Stromal cell of bone marrow (primary cell): ENCODE data around the gene RXRB.

ENCODE experiments used
- DNase-seq: peaks from one replicate; pipeline ENCODE4 v3.0.0-alpha.2; 2012; ENCODE audit warnings: low read depth

RXRB gene

DNA sequence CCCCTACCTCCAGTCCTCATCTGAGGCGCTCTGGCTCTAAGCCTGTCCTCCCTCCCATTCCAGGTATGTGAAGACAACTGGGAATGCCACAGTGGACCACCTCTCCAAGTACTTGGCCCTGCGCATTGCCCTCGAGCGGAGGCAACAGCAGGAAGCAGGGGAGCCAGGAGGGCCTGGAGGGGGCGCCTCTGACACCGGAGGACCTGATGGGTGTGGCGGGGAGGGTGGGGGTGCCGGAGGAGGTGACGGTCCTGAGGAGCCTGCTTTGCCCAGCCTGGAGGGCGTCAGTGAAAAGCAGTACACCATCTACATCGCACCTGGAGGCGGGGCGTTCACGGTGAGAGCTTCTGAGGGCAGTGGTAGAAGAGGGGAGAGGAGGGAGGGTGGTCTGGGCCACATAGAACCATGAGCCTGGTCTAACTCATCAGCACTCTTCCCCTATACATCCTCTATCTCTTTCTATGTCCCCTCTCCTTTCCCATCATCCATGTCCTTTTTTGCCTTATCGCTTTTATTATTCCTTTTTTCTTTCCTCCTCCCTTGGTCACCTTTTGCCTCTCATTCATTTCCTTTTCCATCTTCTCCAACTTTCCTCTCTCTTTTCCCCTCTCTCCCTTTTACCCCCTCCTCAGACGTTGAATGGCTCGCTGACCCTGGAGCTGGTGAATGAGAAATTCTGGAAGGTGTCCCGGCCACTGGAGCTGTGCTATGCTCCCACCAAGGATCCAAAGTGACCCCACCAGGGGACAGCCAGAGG, 11.4 kb upstream of the RXRB start:
- DNase-seq, result no peak

GRCh38 chr6:33211136-33211535, 10.7 kb upstream of the RXRB start:
- DNase-seq, result no peak

DNA sequence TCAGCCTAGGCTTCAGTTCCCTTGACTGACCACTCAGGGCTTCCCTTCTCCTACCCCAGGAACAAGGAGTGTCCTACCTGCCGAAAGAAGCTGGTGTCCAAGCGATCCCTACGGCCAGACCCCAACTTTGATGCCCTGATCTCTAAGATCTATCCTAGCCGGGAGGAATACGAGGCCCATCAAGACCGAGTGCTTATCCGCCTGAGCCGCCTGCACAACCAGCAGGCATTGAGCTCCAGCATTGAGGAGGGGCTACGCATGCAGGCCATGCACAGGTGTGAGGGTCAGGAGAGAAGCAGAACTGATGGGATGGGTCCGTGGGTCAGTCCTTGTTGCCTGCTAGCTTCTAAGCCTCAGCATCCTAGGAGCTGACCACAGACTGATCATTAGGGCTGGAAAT, 9.4 kb upstream of the RXRB start:
- no peak for DNase-seq

DNA sequence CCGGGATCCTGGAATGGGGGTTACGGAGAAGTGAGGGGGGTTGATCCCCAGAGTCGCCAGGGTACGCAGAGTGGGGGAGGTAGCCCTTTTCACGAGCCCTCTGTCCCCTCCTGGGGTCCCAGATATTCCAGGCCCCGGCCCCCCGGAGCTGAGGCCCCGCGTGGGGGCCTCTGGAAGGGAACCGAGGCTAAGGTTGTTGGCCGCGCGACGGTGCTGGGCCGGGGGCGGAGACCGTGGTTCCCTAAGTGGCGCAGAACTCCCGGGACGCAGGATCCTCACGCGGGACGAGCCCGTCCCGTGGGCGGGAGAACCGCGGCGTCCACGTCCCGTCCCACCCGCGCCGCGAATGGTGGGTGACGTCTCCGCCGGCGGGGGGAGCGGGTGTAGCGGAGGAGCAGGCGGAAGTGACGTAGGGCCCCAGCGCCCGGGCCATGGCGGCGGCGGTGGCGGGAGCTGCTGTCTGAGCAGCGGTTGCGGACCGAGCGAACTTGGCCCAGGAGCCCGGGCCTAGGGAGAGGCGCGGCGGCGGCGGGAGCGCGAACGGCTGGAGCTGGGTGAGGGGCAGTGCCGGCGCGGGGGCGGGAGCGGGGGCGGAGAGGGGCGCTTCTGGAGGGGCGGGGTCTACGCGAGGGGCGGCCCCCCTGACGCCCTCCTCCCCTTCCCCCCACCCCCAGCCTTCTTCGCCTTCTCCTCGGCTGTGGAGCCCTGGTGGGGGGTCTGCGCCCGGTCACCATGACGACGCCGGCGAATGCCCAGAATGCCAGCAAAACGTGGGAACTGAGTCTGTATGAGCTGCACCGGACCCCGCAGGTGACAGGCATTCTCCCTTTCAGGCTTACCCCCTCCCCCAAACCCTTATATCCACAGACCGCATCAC, 7.9 kb upstream of the RXRB start, which contains the start of gene RING1:
Gene RING1 (plus strand): TSS at position 410 of the 877 bp plus-strand sequence. CDS start 323 bp downstream, at position 733.
- peak; percentile 68 for DNase-seq

GRCh38 chr6:33207552-33208090, 7.2 kb upstream of the RXRB start:
- peak; percentile 36 for DNase-seq

DNA sequence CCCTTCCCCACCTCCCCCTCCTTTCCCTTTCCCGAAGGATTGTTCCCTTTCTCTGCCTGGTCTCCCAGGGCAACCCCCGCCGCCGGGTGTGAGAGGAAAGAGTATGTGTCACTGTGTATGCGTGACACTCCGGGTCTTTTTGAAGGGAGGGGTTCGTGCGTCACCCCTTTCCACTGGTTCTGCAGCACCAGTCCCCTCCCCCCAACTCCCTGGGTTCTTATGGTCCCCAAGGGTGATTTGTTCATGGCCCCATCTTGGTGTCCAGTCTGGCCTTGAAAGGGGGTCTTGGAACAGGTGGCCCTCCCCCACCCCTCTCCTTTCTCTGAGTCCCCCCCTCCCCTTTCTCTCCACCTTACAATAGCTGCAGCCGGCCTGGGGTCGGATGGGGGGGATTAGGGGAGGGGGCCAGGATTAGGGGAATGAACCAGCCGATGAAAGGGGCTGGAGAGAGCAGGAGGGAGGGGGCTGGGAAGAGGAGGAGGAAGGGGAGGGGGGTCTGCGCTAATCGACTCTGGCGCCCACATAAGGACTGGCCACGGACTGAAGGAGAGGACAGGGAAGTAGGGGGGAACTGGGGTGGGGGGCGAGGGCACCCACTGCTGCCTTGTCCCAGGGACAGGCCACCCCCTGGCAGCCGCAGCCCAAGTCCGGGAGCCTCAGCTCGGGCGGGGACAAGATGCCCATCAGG, 6.5 kb upstream of the RXRB start:
- DNase-seq, result no peak

DNA sequence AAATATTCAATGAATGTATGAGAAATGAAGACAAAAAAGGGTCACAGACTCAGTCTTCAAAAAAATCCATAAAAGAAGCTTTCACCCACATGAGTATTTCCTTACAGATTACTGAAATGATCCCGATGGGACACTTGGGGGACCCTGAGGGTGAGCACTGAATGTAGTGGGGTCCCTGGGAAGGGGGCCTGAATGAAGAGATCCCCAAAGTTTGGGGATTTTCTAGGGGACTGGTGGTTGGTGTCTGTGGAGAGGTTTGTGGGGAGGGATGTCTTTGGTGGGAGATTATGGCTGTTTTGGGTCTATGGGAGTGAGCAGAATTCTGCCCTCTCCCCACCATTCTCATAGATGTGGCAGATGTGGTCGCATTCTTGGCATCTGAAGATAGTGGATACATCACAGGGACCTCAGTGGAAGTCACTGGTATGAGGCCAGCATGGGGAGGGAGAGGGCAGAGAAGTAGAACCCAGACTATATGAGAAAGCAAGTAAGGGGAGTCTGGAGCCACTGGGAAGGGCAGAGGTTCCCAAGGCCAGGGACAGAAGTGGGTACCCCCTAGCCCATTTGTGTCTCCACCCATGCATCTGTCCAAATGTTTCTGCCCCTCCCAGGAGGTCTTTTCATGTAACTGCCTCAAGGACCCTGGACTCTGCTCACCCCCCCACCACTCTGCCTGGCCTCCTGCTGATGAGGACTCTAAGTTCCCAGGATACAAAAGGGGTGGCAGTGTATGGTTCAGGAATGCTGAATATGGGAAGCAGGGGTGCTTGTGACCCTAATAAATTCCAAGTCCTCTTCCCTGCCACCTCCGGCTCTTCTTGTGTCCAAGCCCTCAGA, 5.8 kb upstream of the RXRB start:
- no peak for DNase-seq

GRCh38 chr6:33205191-33206026, 4.9 kb upstream of the RXRB start:
- DNase-seq, result no peak

- peak; percentile 79 for DNase-seq
Measured at GRCh38 chr6:33204415-33205190, 4.1 kb upstream of the RXRB start, which contains the start of gene HSD17B8. Gene HSD17B8, plus strand, starts transcription at chr6:33204655. Its CDS starts 14 bp downstream, at chr6:33204669.

GRCh38 chr6:33204165-33204414, 3.6 kb upstream of the RXRB start:
- DNase-seq, result no peak

DNA sequence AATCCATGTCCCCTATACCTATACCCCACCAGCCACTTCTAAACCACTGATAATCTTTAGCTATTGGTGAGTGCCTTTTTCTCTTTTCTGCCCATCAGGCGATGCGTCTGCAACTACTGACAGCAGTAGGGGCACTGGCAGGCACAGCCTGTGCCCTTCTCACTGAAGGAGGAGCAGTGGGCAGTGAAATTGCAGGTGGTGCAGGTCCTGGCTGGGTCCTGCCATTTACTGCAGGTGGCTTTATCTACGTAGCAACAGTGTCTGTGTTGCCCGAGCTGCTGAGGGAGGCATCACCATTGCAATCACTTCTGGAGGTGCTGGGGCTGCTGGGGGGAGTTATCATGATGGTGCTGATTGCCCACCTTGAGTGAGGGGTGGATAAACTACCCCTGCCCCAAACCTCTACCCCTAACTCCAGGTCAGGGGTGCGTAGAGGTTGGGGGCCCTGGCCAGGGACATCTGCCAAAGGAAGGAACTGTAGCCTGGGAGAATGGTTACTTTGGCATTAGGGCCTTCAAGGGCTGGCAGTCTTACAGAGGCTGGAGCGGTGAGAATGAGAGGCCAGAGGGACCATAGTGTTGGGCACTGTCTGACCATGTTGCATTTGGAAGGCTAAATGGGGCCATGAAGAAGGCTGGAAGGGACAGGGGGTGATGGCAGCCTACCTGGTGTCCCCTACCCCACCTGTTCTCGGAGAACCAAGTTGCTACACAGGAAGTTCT, 3.1 kb upstream of the RXRB start:
- no peak for DNase-seq

DNA sequence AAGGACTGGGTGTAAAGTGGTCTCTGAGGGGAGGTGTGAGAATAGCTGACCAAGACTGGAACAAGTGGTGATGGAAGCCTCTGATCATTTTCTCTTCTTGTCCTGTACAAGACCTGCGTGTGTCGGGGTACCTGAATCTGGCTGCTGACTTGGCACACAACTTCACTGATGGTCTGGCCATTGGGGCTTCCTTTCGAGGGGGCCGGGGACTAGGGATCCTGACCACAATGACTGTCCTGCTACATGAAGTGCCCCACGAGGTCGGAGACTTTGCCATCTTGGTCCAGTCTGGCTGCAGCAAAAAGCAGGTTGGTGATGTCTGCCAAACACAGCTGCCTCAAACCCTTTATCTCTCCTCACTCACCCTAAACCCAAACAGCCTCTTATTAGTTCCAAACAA, 2.3 kb upstream of the RXRB start:
- no peak for DNase-seq

DNA sequence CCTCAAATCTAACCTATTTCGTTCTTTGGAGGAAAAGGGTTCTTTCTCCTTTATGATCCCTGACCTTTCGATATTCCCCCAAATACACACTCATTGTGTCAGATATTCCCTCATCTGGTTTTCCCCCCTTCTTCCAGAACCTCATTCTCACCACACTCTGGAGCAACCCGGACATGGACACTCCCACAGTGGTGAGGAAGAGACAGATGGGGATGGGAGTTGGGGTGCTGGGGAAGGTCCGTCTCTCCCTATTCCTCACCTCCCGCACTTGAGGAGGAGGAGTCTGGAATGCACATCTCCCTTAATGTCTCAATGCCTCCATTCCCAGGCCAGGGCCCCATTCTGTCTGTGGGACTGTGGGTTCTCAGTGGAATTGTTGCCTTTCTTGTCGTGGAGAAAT, 1.5 kb upstream of the RXRB start:
- DNase-seq, result no peak

DNA sequence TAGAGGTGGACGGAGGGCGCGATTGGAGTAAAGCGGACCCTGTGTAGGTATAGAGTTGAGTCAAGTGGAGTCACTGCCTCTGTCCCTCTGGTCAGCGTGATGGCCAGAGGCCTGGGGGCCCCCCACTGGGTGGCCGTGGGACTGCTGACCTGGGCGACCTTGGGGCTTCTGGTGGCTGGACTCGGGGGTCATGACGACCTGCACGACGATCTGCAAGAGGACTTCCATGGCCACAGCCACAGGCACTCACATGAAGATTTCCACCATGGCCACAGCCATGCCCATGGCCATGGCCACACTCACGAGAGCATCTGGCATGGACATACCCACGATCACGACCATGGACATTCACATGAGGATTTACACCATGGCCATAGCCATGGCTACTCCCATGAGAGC, 681 bp upstream of the RXRB start:
- DNase-seq, result no peak

GRCh38 chr6:33199687-33200218, 712 bp downstream of the RXRB start:
- no peak for DNase-seq

- no peak for DNase-seq
Measured at GRCh38 chr6:33198853-33199436, 1.5 kb downstream of the RXRB start.

DNA sequence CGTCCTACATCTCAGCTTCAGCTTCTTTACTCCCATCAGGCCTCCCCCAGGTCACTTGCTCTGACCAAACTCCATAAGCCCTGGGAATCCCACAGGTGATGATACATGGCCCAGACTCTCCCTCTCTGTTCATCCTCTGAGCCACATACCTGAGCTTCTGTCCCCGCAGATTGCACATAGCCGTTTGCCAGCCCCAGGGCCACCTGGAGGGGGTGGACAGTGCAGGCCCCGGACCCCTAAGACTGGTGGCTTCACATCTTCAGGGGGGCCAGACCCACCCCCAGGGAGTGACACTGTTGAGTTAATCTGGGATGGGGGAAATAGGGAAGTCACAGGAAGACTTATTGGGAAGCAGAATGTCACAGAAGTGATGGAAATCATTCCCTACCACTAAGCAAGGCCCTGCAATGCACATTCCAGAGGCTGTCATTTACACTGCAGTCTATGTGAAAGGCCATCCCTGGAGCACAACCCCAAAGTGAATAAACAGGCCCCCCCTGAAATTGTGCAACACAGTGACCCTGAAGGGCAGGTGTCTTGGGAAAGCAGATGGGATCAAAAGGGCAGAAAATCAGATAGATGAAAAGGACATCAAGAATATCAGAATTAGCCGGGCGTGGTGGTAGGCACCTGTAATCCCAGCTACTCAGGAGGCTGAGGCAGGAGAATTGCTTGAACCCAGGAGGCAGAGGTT, 2.2 kb downstream of the RXRB start:
- DNase-seq, result no peak
